ENCODE data around the gene PRG2. TPM values are rescaled to one million over a fixed set of nuclear protein-coding genes. Genes with fewer than 3 reads are reported as not detected.
"Not testable (repeated sequence)": the region's sequence is repeated elsewhere in the genome, so short reads cannot be mapped to it uniquely, and the experiment has no call there.

Gene PRG2
- total RNA-seq, 1 experiment from 2014 or later: 0.57 TPM

GRCh38 chr11:57361420-57361819 is 29.0 kb downstream of the PRG2 start:
- H3K4me3 Mint-ChIP-seq; H3K36me3 Mint-ChIP-seq; ATAC-seq; H3K9me3 Mint-ChIP-seq; H3K27ac Mint-ChIP-seq; DNase-seq (ENCODE audit: low spot score); POLR2A ChIA-PET: not testable (repeated sequence)
- CTCF ChIA-PET: interaction anchor here (2.5 to 3.9 kb wide), 3 partner anchors 11 to 132 kb away, joined by 8 to 13 read pairs (median 12); no protein-coding TSS in a partner anchor
- peaks cover 22% of the 10 kb centered on the region for H3K4me1 Mint-ChIP-seq
- H3K27me3 Mint-ChIP-seq (ENCODE audit: low read depth): peaks cover 11% of the 10 kb centered on the region; the same call in 1 of the 2 replicates

- ATAC-seq: no peak
- Mint-ChIP-seq H3K27me3 (ENCODE audit: low read depth) (peaks cover 11% of the 10 kb centered on the region; the same call in 1 of the 2 replicates), H3K4me1 (peaks cover 18% of the 10 kb centered on the region), H3K9me3 (peaks cover 4% of the 10 kb centered on the region; the same call in 1 of the 2 replicates), H3K27ac (no peak overlapping the region), H3K36me3 (no peaks in the 10 kb centered on the region), H3K4me3 (no peak overlapping the region)
- no peak for DNase-seq (ENCODE audit: low spot score)
- TF ChIP-seq SOX15 (CRISPR knock-in tag; IDR thresholded peaks at IDR 0.05) (no peak), MXD4 (CRISPR knock-in tag; IDR thresholded peaks at IDR 0.05; ENCODE audit: borderline replicate concordance) (no peak), ZNF219 (CRISPR knock-in tag; IDR thresholded peaks at IDR 0.05; ENCODE audit: borderline replicate concordance) (no peak), ZNF423 (CRISPR knock-in tag; IDR thresholded peaks at IDR 0.05) (no peak), GRHL2 (CRISPR knock-in tag; IDR thresholded peaks at IDR 0.05; ENCODE audit: insufficient replicate concordance, severe bottlenecking) (no peak), NR3C1 (CRISPR knock-in tag; conservative IDR thresholded peaks at IDR 0.05; ENCODE audit: low read depth) (no peak), ZSCAN18 (CRISPR knock-in tag; IDR thresholded peaks at IDR 0.05) (no peak), ZNF671 (CRISPR knock-in tag; IDR thresholded peaks at IDR 0.05) (no peak), E2F1 (CRISPR knock-in tag; IDR thresholded peaks at IDR 0.05) (no peak), ATF6 (CRISPR knock-in tag; IDR thresholded peaks at IDR 0.05) (no peak), GTF2I (CRISPR knock-in tag; conservative IDR thresholded peaks at IDR 0.05) (no peak), TEAD4 (CRISPR knock-in tag; IDR thresholded peaks at IDR 0.05) (no peak)
- TF ChIP-seq, protein P1, sequence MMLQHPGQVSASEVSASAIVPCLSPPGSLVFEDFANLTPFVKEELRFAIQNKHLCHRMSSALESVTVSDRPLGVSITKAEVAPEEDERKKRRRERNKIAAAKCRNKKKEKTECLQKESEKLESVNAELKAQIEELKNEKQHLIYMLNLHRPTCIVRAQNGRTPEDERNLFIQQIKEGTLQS (CRISPR knock-in tag; conservative IDR thresholded peaks at IDR 0.05): no peak
- TF ChIP-seq, protein P2, sequence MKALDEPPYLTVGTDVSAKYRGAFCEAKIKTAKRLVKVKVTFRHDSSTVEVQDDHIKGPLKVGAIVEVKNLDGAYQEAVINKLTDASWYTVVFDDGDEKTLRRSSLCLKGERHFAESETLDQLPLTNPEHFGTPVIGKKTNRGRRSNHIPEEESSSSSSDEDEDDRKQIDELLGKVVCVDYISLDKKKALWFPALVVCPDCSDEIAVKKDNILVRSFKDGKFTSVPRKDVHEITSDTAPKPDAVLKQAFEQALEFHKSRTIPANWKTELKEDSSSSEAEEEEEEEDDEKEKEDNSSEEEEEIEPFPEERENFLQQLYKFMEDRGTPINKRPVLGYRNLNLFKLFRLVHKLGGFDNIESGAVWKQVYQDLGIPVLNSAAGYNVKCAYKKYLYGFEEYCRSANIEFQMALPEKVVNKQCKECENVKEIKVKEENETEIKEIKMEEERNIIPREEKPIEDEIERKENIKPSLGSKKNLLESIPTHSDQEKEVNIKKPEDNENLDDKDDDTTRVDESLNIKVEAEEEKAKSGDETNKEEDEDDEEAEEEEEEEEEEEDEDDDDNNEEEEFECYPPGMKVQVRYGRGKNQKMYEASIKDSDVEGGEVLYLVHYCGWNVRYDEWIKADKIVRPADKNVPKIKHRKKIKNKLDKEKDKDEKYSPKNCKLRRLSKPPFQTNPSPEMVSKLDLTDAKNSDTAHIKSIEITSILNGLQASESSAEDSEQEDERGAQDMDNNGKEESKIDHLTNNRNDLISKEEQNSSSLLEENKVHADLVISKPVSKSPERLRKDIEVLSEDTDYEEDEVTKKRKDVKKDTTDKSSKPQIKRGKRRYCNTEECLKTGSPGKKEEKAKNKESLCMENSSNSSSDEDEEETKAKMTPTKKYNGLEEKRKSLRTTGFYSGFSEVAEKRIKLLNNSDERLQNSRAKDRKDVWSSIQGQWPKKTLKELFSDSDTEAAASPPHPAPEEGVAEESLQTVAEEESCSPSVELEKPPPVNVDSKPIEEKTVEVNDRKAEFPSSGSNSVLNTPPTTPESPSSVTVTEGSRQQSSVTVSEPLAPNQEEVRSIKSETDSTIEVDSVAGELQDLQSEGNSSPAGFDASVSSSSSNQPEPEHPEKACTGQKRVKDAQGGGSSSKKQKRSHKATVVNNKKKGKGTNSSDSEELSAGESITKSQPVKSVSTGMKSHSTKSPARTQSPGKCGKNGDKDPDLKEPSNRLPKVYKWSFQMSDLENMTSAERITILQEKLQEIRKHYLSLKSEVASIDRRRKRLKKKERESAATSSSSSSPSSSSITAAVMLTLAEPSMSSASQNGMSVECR (CRISPR knock-in tag; IDR thresholded peaks at IDR 0.05; ENCODE audit: borderline replicate concordance): no peak
- POLR2A ChIA-PET: interaction anchor here (0.6 kb wide), 1 partner anchor 1650 kb away, joined by 3 read pairs; no protein-coding TSS in a partner anchor
- CTCF ChIA-PET: interaction anchor here (2.5 to 3.9 kb wide), 3 partner anchors 11 to 132 kb away, joined by 8 to 15 read pairs (median 13); no protein-coding TSS in a partner anchor
Measured at GRCh38 chr11:57360991-57361390, 29.5 kb downstream of the PRG2 start.

Data from WTC11 (cell line).